ENCODE data around the gene AQP2.

- TF ChIP-seq POLR2AphosphoS5 (IDR thresholded peaks at IDR 0.05; ENCODE audit: low read depth, low read length) (no peak), CTCF (IDR thresholded peaks at IDR 0.05) (no peak), REST (IDR thresholded peaks at IDR 0.05; ENCODE audit: insufficient read depth in 1 of 2, low read depth in 2 of 2, low read length in 1 of 2) (no peak), SIN3A (IDR thresholded peaks at IDR 0.05; ENCODE audit: borderline replicate concordance, insufficient read depth, low read depth, low read length) (no peak), TCF7L2 (IDR thresholded peaks at IDR 0.05; ENCODE audit: low read depth, low read length) (no peak)
Observed at GRCh38 chr12:49921936-49922335, 28.6 kb upstream of the AQP2 start.

Measured in Panc1 (cell line).